ENCODE results near the gene PSMD5.

GRCh38 chr9:120768886-120769285, 73.8 kb downstream of the PSMD5 start:
- TF ChIP-seq CTCF (IDR thresholded peaks at IDR 0.05) (no peak), NRF1 (IDR thresholded peaks at IDR 0.05; ENCODE audit: low read depth, low read length) (no peak), SMC3 (IDR thresholded peaks at IDR 0.05; ENCODE audit: low read depth, low read length) (no peak)

All from SK-N-SH (cell line).